Measurements from ENCODE around the gene ANKRD33B. TPM values are rescaled to one million over a fixed set of nuclear protein-coding genes. Genes with fewer than 3 reads are reported as not detected.

Gene ANKRD33B
- total and polyA plus RNA-seq, 2 of the 8 experiments (the other 6 are each of a cell fraction or from before 2014, with no cell fraction given), result 6.9 to 20.6 TPM

GRCh38 chr5:10634562-10634961, 70.7 kb downstream of the ANKRD33B start:
- Histone ChIP-seq H4K8ac (ENCODE audit: extremely low read depth, insufficient read depth, low read length) (no peak overlapping the region), H3K4me2 (ENCODE audit: insufficient read depth in 1 of 2, low read depth in 2 of 2, low read length in 2 of 2) (no peak overlapping the region), H3K4me3 (ENCODE audit: extremely low read depth in 1 of 4, insufficient read depth in 2 of 4, low read depth in 3 of 4, low read length in 4 of 4) (no peak overlapping the region), H3K4me1 (replicated peaks in 1 of 4; ENCODE audit: control insufficient read depth in 3 of 4, insufficient read depth in 4 of 4, low read length in 3 of 4) (peaks cover 18 to 50% (median 36%) of the 10 kb centered on the region in 4 experiments), H2AFZ (ENCODE audit: low read length) (no peak overlapping the region), H3K79me1 (ENCODE audit: low read depth, low read length) (peaks cover 4% of the 10 kb centered on the region; the same call in 1 of the 2 replicates), H3K23me2 (ENCODE audit: low read depth, low read length) (peaks cover 7% of the 10 kb centered on the region), H3K18ac (ENCODE audit: extremely low read depth, low read length) (no peak overlapping the region), H2BK15ac (ENCODE audit: low read length) (no peak overlapping the region), H3K9ac (replicated peaks in 1 of 4; ENCODE audit: extremely low read depth in 1 of 4, low read depth in 3 of 4, low read length in 3 of 4) (no peak overlapping the region), H3K27me3 (replicated peaks in 1 of 4; ENCODE audit: control insufficient read depth in 3 of 4, extremely low read depth in 1 of 4, insufficient read depth in 3 of 4, low read length in 3 of 4) (no peaks in the 10 kb centered on the region), H2BK12ac (ENCODE audit: low read depth, low read length) (no peak overlapping the region), H3K23ac (ENCODE audit: insufficient read length) (no peak overlapping the region), H2BK120ac (replicated peaks; ENCODE audit: low read depth, low read length) (no peak overlapping the region), H4K91ac (replicated peaks; ENCODE audit: insufficient read length, low read length) (no peak overlapping the region), H3K14ac (ENCODE audit: insufficient read length) (no peak overlapping the region), H4K5ac (ENCODE audit: insufficient read length, low read depth, low read length) (no peak overlapping the region), H3K9me3 (ENCODE audit: insufficient read depth in 2 of 2, low read depth in 1 of 2, low read length in 1 of 2) (no peaks in the 10 kb centered on the region), H2AK5ac (ENCODE audit: low read depth, low read length) (no peak overlapping the region), H3K56ac (replicated peaks; ENCODE audit: insufficient read length, low read depth, low read length) (no peak overlapping the region), H3K36me3 (ENCODE audit: control insufficient read depth in 2 of 4, insufficient read depth in 4 of 4, low read length in 3 of 4) (no peaks in the 10 kb centered on the region), H3K27ac (ENCODE audit: low read depth, low read length) (no peak overlapping the region), H3K4ac (replicated peaks; ENCODE audit: insufficient read length, low read depth, low read length) (no peak overlapping the region), H3K79me2 (ENCODE audit: control insufficient read depth in 1 of 2, insufficient read depth in 2 of 2, low read length in 2 of 2) (peaks cover 0 to 12% of the 10 kb centered on the region in 2 experiments; a peak in 2 of 4 replicates), H4K20me1 (replicated peaks in 1 of 2; ENCODE audit: control insufficient read depth in 1 of 2, insufficient read depth in 2 of 2, low read length in 2 of 2) (peaks cover 0 to 2% of the 10 kb centered on the region in 2 experiments), H2BK5ac (ENCODE audit: low read depth, low read length) (no peak overlapping the region), H2BK20ac (ENCODE audit: low read length) (no peak overlapping the region)
- WGBS, 2 experiments (ENCODE audit: extremely low coverage in 1 of 2, insufficient coverage in 1 of 2, insufficient read length in 1 of 2, insufficient replicate concordance in 2 of 2, low coverage in 1 of 2, low lambda C conversion rate in 2 of 2, missing lambda C conversion rate in 1 of 2), result 89% methylated on average over 2 of the region's 2 CpGs; no CpG with 5 or more reads in 1 of the 2 experiments
- no peak for TF ChIP-seq JUN (IDR thresholded peaks at IDR 0.05; ENCODE audit: low read depth, low read length)
- POLR2A ChIA-PET (ENCODE audit: partially characterized antibody), result no interaction called here
- DNase-seq (ENCODE audit: low read depth in 1 of 2, low spot score in 2 of 2), result no peak
- FAIRE-seq, result no peak
- CTCF ChIA-PET (ENCODE audit: partially characterized antibody), result interaction anchor here (1.2 to 4.6 kb wide), 4 partner anchors 8 to 210 kb away, joined by 3 to 49 read pairs (median 24); no protein-coding TSS in a partner anchor
